GM19025 (cell line): ENCODE data around the gene MRGPRX2.

Experiments
- ATAC-seq: cut with Tn5 transposase; IDR thresholded peaks from one replicate; pipeline ENCODE4 v1.9.1; 2021; ENCODE audit warnings: mild to moderate bottlenecking, low read depth, moderate library complexity; ENCODE audit not compliant: unreplicated experiment

Gene MRGPRX2

DNA sequence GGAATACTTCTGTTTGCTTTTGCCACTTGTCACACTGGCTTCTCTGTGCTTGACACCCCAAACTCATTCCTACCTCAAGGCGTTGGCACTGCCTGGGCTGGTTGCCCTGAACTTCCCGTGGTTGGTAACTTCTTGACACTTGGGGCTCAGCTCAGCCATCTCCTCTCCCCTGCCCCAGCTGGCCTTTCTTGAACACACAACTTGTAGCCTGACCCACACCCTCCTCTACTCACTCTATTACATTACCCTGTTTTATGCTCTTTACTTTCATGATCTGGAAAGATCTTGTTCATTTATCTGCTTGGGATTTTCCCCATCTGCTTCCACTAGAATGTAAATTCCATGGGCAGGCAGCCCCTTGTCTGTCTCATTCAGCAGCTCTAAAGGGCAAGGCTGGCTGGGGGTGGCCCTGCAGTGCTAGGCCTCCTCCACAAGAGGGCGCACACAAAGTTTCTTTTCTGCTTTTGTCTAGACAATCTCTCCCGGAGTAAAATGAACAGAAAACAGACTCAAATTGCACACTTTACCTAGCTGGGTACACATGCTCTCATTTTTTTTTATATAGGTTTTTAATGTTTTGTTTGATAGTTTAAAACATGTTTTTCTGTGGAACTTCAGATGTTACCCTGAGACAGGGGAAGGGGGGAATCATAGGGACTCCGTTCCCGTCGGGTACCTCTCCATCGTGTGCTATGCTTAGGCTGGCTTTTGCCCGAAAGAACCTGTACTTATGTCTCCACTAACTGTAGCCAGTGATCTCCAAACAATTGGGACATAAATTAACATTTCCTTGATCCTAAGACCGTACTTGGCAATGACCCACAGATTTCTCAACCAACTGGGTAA, 16.4 kb upstream of the MRGPRX2 start:
- no peak for ATAC-seq

- ATAC-seq = no peak
Observed at GRCh38 chr11:19075636-19076035, 15.1 kb upstream of the MRGPRX2 start.

DNA sequence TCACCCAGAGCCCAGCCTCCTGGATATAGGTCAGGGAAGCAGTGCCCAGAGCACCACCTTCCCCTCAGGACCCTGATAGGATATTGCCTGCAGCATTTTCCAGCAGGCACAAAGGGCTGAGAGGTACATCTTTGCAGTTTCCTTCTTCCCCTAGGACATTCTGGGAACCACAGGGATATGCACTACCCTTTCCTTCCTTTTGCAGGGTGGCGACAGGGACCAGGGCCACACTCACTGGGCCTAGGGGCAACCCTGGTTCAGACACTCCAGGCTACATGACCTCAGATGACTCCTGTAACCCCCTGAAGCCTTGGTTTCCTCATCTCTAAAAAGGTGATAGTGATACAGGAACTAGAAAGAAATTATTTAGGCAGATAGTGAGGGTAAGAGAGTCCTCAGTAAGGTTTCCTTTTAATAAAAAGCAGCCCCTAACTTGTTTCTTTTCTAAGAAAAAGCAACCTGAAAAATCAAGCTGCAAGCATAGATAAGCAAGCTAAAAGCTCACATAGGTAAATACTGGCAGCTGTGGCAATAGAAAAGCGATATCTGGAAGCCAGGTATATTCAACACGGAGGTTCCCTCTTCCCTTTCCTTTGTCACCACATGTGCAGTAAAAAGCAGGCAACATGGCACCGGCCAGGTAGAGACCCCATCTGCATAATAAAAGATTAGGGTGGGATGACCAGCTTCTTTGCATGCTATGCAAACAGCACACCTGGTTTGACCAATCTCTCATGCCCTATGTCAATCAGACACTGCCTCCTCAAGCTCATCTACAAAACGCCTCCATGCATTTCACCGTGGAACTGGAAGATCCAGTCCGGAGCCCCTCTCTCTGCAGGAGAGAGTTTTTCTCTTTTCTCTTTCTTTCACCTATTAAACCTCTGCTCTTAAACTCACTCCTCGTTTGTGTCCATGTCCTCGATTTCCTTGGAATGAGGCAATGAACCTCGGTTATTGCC, 13.2 kb upstream of the MRGPRX2 start:
- ATAC-seq = no peak

DNA sequence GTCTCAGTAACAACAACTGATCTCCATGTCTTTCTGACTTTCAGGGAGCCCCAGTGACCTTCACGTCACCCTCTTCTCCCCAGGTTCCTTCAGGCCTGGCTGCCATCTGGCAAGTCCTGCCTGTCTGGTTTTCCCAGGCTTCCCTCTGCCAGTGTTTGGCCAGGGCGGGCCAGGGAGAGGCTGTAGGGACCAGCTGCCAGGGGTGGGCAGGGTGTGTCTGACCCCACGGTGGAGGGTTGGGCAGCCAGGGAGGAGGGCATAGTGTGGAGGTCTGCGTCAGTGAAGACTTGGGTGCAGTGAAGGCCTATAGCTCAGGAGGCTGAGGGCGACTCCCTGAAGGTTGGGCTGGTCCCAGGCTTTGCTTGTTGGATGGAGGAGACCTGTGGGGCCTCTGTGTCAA, 11.9 kb upstream of the MRGPRX2 start:
- ATAC-seq = no peak

DNA sequence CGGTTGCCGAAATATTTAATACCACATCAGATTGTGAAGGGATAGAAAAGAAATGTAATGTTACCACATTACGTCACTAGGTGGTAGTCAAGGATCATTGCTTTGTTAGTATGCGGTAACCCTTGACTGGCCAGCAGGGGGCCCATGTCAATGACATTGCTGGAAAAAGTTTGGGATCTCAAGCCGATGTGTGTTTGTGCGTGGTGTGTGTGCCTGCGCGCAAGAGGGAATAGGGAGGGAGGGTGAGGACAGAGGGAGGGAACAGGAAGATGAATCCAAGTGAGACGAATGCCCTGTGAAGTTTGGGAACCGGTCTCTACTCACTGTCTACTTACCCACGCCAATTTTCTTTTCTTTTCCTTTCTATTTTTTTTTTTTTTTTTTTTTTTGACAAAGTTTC, 10.7 kb upstream of the MRGPRX2 start:
- ATAC-seq = peak; percentile 72

DNA sequence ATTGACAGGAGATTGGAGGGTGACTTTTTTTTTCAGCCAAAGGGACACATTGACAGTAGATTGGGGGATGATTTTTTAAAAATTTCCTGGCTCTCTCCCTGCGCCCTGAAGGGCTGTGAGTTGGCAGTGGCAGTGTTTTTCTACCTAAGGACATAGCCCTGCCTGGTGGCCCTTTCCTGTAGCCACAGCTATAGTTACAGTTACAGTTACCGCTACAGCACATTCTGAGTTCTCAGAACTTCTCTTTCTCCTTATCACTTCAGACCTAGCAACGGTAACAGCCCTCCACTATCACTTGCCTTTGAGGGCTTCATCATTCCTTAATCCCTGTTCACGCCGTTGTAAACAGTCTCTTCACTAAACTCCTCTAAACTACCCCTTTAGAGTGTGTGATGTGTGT, 684 bp downstream of the MRGPRX2 start:
- no peak for ATAC-seq

- no peak for ATAC-seq
Observed at GRCh38 chr11:19055905-19056304, 4.6 kb downstream of the MRGPRX2 start.

DNA sequence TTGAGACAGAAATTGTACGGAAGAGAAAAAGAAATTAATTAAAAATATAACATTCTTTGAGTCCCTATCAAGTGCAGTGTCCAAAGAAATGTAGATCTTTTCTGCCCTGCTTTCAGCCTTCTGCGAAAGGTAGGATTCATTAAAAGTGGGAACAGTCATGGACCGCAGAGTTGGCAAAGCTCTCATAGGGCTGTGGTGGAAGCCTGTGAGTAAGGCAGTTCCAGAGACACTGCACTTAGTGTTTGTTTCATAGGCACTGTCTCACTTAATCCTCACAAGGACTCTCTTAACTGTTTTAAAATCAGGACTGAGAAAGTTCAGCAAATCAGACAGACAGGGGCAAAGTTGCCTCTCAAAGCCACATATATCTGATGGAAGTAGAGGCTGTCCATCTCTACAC, 5.5 kb downstream of the MRGPRX2 start:
- ATAC-seq = no peak

DNA sequence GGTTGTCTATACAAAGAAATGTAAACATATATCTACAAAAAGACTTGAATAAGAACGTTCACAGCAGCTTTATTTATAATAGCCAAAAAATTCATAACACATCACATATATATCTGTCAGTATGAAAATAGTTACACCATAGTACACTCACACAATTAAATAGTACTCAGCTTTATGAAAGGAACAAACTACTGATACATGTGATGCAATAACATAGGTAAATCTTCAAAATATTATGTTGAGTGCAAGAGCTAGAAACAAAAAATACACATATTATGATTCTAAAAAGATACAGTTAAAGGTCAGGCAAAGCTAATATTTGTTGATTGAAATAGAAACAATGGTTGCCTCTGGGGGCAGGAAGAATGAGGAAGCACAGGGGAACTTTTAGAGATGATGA, 6.6 kb downstream of the MRGPRX2 start:
- no peak for ATAC-seq

- no peak for ATAC-seq
Observed at GRCh38 chr11:19050281-19050680, 10.2 kb downstream of the MRGPRX2 start.

DNA sequence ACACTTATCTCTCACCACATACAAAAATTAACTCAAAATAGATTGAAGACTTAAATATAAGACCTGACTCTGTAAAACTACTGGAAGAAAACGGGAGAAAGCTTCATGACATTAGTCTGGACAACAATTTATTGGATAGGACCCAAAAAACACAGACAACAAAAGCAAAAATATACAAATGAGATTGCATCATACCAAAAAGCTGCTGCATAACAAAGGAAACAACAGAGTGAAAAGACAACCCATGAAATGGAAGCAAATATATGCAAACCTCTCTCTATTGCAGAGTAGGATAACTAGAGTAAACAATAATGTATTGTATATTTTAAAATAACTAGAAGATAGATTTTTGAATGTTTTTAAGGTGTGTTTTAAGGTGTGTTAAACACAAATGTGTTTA, 11.2 kb downstream of the MRGPRX2 start:
- no peak for ATAC-seq

- ATAC-seq = no peak
Observed at GRCh38 chr11:19040051-19040450, 20.5 kb downstream of the MRGPRX2 start.

GRCh38 chr11:19039409-19039808, 21.1 kb downstream of the MRGPRX2 start:
- ATAC-seq = no peak

- no peak for ATAC-seq
Observed at GRCh38 chr11:19032990-19033389, 27.5 kb downstream of the MRGPRX2 start.

DNA sequence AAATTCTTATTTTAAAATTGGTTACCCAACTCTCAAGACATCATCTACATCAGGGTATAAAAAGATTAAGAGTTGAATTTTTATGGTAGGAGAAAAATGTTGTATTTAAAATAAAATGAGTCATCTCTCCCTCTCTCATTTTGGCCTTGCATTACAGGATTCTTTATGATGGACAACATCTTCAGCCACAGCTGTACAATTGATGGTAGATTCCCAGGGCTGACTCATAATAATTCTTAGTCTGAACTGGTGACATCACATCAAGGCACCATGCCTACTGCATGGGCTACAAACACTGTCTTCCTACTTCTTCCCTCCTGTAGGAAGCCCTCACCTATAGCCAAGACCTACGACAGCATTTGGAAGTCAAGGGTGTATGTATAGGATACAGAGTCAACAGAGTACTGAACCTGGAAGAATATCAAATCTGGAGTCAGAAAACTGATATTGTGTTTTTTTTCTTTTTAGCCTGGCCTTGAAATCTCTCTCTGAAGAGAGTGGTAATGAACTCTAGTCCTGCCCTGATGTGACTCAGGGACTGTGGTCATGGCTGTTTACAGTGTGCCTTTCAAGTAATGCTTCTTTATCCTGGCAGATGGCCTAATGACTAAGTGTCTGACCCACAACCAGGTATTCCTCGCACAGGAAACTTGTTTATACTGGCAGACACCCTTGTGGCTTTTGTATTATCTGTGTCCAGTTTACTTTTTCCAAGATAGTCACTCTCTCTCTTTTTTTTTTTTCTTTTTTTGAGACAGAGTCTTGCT, 32.5 kb downstream of the MRGPRX2 start:
- ATAC-seq = no peak

- ATAC-seq = no peak
Observed at GRCh38 chr11:19026862-19027261, 33.7 kb downstream of the MRGPRX2 start.

DNA sequence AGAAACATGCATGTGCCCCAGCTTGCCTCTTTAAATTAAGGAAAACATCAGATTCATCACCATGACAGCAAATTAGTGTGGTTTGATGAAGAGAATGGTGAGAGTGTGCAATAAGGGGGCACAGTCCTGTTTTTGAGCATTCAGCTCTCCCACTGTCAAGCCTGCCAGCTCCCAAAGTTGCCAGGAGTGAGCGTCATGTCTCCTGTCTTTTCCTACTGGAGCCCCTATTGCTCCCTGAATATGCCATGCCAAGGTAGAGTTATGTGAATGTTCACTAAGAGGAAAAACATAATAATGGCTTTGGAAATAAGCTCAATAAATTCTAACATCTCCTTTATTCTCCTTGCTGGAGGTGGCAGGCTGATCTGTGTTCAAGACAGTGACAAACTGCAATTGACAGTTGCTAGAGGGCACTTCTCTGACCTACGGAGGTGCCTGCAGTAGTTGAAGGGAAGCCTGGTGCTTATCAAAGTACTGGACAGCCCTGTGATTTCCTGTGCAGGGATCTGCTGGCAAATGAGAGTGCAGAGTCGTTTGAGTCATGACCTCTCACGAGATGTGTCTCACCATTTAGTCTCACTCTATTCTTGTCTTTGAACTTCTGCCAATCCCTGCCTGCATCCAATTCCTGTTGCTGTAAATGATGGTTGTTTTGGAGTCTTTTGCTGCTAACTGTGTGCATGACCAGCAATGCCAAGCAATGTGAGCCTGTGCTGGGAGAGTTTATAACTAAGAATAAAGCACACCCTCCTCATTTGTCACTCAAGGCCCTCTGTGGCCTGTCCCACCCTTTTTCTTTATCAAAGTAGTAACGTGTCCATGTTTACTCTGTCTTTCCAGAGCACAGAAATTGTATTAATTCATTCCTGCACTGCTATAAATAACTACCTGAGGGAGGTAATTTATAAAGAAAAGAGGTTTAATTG, 34.8 kb downstream of the MRGPRX2 start:
- no peak for ATAC-seq

DNA sequence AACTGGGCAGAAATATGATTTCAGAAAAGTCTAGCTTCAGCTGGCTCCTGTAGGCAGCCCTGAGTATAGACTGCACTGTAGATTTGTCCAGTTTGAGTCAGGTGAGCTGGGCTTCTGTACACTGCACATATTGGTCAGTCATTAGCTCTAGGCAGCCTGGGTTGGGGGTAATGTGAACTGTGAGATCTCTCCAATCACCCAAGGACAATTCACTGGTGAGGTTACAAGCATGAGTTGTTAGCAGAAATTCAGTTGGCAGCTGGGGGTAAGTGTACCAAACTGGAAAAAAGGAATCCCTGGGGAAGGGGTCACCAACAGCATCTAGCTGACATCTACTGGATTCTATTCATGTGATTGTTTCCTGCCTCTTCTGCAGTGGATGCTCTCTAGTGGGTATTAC, 39.7 kb downstream of the MRGPRX2 start:
- ATAC-seq = no peak

GRCh38 chr11:19018901-19019300, 41.6 kb downstream of the MRGPRX2 start:
- no peak for ATAC-seq
